ENCODE measurements around the gene NEIL3. TPM values are rescaled to one million over a fixed set of nuclear protein-coding genes. Genes with fewer than 3 reads are reported as not detected.

NEIL3 gene, protein sequence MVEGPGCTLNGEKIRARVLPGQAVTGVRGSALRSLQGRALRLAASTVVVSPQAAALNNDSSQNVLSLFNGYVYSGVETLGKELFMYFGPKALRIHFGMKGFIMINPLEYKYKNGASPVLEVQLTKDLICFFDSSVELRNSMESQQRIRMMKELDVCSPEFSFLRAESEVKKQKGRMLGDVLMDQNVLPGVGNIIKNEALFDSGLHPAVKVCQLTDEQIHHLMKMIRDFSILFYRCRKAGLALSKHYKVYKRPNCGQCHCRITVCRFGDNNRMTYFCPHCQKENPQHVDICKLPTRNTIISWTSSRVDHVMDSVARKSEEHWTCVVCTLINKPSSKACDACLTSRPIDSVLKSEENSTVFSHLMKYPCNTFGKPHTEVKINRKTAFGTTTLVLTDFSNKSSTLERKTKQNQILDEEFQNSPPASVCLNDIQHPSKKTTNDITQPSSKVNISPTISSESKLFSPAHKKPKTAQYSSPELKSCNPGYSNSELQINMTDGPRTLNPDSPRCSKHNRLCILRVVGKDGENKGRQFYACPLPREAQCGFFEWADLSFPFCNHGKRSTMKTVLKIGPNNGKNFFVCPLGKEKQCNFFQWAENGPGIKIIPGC
- total RNA-seq (ENCODE audit: insufficient read depth, low replicate concordance), result 2.6 TPM

DNA sequence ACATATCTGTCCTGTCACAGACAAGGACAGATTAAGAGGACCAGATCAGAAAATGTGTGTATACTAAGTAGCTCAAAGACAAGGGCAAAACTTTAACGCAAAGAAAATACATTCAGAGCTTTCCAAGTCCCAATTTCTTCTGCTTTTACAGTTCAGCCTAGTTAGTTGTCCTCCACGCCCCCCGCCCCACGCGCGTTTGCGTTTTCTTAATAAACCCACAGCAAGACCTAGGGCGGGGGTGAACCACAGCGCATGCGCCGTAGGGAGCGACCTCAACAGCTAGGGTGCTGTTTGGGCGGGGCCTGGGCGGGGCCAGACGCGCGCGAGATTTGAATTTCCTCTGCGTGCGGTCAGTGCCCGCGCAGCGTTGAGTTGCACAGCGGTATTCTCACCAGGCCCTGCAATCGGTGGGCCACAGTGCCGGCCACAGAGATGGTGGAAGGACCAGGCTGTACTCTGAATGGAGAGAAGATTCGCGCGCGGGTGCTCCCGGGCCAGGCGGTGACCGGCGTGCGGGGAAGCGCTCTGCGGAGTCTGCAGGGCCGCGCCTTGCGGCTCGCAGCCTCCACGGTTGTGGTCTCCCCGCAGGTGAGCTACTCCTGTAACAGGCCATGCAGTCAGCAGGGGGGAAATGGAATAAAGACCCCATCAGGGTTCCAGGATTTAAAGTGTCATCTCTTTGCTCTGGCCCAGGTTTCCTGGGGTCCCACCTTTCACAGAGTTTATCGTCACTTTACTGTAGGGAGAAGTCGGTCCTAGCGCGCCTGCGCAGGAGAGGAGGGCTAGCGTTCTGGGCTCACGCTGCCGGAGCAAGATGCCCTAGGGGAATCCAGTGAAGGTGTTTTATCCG lies at the start of gene NEIL3:
Gene NEIL3, plus strand, starts transcription at position 353 of the 850 bp plus-strand sequence. Its CDS starts 80 bp downstream, at position 433.
- DNase-seq (ENCODE audit: low spot score), result peak; percentile 94

DNA sequence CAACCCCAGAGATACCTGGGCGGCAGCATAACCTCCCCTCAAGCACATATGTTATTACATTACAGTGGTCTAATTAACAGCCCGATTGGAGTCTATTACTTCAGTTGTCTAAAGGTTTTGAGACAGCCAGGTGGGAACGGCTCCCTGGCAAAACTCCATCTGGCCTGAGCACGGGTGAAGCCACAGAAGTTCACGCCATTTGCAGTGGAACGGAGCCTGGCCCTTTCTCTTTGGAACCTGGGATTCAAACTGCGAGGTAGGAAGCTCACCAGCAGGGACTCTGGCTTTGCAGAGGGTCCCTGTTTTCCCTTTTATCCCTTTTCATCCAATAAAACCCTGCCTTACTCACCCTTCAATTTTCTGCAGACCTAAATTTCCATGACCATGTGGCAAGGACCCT lies 45.9 kb upstream of the NEIL3 start:
- DNase-seq (ENCODE audit: low spot score), result no peak

GRCh38 chr4:177264788-177265422 lies 44.8 kb upstream of the NEIL3 start:
- no peak for DNase-seq (ENCODE audit: low spot score)

- DNase-seq (ENCODE audit: low spot score), result no peak
Measured at GRCh38 chr4:177265729-177266128, 43.9 kb upstream of the NEIL3 start.

DNA sequence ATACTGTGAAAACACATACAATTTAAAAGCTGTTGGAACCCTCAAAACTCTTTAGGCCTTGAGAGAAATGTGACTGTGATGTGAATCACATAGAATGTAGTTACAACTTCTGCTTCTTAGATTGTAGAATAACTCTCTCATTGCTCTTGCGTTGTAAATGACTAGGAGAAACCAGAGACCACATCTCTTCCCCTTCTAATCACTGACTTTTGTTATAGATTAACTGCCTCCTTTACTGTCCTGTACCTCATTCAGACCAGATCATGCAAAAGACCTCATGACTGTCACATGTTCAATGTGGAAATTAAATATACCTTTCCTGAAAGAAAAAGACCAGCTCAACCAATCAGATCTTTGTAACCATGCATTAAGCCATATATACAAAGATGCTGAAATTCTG lies 43.2 kb upstream of the NEIL3 start:
- no peak for DNase-seq (ENCODE audit: low spot score)

- DNase-seq (ENCODE audit: low spot score), result no peak
Measured at GRCh38 chr4:177267911-177268310, 41.8 kb upstream of the NEIL3 start.

GRCh38 chr4:177271091-177271490 lies 38.6 kb upstream of the NEIL3 start:
- DNase-seq (ENCODE audit: low spot score), result peak; percentile 69

DNA sequence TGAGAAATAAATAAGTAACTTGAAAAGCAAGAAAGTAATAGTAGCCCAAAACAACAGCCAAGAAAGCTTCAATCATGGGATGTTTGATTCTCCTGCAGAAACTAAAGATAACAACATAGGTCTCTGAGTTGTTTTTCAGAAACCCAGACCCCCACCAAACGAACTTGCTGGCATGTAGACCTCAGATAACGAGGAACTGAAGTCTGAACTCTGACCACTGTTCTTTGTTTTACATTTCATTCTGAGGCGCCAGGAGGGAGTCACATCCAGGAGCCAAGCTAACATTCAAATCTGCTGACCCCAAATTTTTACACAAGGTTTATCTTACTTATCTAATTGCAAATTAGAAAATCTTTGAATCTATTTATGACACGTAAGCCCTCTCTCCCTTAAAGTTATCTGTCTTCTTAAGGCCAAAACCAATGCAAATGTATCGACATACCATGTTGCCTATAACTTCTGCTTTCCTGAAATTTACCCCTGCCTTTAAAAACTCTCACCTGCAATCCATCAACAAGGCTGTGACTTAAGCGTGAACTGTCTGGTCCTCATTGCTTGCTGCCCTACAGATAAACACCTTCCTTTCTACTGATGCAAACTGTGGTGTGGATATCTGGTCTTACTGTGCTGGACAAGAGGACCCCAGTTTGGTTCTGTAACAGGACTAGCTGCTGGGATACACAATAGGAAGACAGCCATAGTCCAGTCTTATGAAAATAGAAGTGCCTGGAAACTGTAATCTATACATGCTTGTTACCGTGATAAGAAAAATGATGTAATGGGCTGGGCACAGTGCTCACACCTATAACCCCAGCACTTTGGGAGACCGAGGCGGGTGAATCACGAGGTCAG lies 37.5 kb upstream of the NEIL3 start:
- DNase-seq (ENCODE audit: low spot score), result no peak

- no peak for DNase-seq (ENCODE audit: low spot score)
Measured at GRCh38 chr4:177275999-177276398, 33.7 kb upstream of the NEIL3 start.

GRCh38 chr4:177281351-177281909 lies 28.2 kb upstream of the NEIL3 start:
- DNase-seq (ENCODE audit: low spot score), result no peak

- DNase-seq (ENCODE audit: low spot score), result no peak
Measured at GRCh38 chr4:177282284-177282835, 27.3 kb upstream of the NEIL3 start.

DNA sequence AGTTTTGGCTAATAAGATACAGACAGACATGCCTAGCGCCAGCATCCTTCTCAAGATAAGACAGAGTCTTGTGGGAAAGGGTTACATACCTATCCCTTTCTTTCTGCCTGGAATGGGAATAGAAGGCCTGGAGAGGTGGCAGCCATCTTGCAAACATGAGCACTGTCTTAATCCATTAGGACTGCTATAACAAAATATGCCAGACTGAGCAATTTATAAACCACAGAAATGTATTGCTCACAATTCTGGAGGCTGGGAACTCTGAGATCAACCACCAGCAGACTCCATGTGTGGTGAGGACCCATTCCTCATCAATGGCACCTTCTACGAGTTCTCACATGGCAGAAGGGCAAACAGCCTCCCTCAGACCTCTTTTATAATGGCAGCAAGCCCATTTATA lies 26.5 kb upstream of the NEIL3 start:
- no peak for DNase-seq (ENCODE audit: low spot score)

DNA sequence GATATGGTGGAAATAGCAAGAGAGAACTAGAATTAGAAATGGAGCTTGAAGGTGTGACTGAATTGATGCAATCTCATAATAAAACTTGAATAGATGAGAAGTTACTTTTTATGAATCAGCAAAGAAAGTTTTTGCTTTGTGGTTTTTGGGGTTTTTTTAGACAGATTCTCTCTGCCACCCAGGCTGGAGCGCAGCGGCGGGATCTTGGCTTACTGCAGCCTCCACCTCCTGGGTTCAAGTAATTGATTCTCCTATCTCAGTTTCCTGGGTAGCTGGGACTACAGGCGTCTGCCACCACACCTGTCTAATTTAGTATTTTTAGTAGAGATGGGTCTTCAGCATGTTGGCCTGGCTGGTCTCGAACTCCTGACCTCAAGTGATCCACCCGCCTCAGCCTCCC lies 23.7 kb upstream of the NEIL3 start:
- no peak for DNase-seq (ENCODE audit: low spot score)

GRCh38 chr4:177287255-177287654 lies 22.4 kb upstream of the NEIL3 start:
- no peak for DNase-seq (ENCODE audit: low spot score)

DNA sequence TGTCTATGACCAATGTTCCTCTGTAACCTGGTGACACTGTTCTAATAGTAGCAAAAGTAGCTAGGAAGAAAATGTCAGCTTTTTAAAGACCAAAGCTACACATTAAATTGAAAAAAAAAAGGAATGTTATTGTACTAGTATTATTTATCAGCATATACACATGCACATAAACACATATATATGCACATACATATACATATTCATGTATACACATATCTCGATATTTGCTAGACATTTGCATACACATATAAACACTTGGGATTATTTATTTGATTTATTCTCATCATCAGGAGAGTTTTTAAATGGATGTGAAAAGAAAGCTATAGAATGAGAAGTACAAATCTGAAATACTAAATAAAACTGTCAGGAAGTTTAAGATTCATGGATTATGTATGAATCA lies 21.3 kb upstream of the NEIL3 start:
- DNase-seq (ENCODE audit: low spot score), result no peak

- DNase-seq (ENCODE audit: low spot score), result no peak
Measured at GRCh38 chr4:177290780-177291179, 18.9 kb upstream of the NEIL3 start.

- DNase-seq (ENCODE audit: low spot score), result peak; percentile 38
Measured at GRCh38 chr4:177292171-177292570, 17.5 kb upstream of the NEIL3 start.

GRCh38 chr4:177293208-177294033 lies 16.3 kb upstream of the NEIL3 start:
- no peak for DNase-seq (ENCODE audit: low spot score)

DNA sequence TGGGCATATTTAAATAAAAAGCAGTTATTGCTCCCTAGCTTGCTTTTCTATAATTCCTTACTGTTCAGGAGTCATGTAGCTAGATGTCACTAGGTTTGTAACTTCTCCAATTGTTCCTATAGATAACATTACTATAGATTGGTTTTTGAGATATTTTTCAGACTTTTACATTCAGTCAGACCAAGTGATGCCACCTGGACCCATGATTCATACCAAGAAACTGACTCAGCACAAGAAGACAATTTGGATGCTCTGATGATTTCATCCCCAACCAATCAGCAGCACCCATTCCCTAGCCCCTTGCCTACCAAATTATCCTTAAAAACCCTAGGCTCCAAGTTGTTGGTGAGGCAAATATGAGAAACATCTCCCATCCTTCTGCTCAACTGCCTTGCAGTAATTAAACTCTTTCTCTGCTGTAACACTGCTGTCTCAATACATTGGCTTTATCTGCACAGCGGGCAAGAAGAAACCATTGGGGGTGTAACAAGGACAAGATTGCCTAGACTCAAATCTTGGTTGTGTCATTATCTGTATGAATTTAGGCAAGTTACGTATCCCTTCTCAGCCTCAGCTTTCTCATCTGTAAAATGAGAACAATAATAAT lies 11.8 kb upstream of the NEIL3 start:
- DNase-seq (ENCODE audit: low spot score), result no peak

All from umbilical cord (tissue), 2 donors.